Measurements from ENCODE around the gene RNF38. TPM values are rescaled to one million over a fixed set of nuclear protein-coding genes. Genes with fewer than 3 reads are reported as not detected.
"Not testable (repeated sequence)": the region's sequence is repeated elsewhere in the genome, so short reads cannot be mapped to it uniquely, and the experiment has no call there.

RNF38 gene
- polyA plus RNA-seq, 1 donor from 2014 or later = 61.9 TPM

DNA sequence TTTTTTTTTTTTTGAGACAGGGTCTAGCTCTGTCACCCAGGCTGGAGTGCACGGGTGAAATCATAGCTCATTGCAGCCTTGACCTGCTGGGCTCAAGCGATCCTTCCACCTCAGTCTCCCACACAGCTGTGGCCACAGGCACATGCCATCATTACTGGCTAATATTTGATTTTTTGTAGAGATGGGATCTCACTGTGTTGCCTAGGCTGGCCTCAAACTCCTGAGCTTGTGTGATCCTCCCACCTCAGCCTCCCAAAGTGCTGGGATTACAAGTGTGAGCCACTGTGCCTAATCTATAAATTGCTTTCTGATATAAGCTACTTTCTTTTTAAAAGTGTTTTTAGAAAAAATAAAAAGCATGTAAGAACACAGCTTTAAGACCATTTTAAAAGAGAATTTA, 85.3 kb downstream of the RNF38 start:
- Histone ChIP-seq H3K4me2 (ENCODE audit: low read length) (no peak overlapping the region), H3K9me2 (ENCODE audit: insufficient read depth, low read length) (no peaks in the 10 kb centered on the region), H3K79me2 (replicated peaks; ENCODE audit: insufficient read depth, low read length) (no peaks in the 10 kb centered on the region), H3F3A (ENCODE audit: insufficient read depth, low read length, poor library complexity, severe bottlenecking) (no peaks in the 10 kb centered on the region), H4K20me1 (ENCODE audit: insufficient read depth) (no peaks in the 10 kb centered on the region), H3K36me3 (ENCODE audit: insufficient read depth, low read length) (no peaks in the 10 kb centered on the region), H3K27me3 (ENCODE audit: insufficient read depth, low read depth, low read length) (no peaks in the 10 kb centered on the region), H3K9me3 (ENCODE audit: low read length) (no peaks in the 10 kb centered on the region), H3K27ac (ENCODE audit: low read length) (no peak overlapping the region), H3K4me3 (ENCODE audit: low read length) (no peak overlapping the region), H3K9ac (ENCODE audit: low read length) (no peak overlapping the region), H2AFZ (ENCODE audit: low read depth, low read length) (no peak overlapping the region)
- TF ChIP-seq RAD21 (conservative IDR thresholded peaks at IDR 0.05) (no peak), EZH2 (IDR thresholded peaks at IDR 0.05; ENCODE audit: borderline replicate concordance, insufficient read depth, low read length, poor library complexity, severe bottlenecking) (no peak), POLR2AphosphoS5 (IDR thresholded peaks at IDR 0.05) (no peak), SMC3 (conservative IDR thresholded peaks at IDR 0.05; ENCODE audit: poor library complexity) (no peak)
- TF ChIP-seq, protein P1, sequence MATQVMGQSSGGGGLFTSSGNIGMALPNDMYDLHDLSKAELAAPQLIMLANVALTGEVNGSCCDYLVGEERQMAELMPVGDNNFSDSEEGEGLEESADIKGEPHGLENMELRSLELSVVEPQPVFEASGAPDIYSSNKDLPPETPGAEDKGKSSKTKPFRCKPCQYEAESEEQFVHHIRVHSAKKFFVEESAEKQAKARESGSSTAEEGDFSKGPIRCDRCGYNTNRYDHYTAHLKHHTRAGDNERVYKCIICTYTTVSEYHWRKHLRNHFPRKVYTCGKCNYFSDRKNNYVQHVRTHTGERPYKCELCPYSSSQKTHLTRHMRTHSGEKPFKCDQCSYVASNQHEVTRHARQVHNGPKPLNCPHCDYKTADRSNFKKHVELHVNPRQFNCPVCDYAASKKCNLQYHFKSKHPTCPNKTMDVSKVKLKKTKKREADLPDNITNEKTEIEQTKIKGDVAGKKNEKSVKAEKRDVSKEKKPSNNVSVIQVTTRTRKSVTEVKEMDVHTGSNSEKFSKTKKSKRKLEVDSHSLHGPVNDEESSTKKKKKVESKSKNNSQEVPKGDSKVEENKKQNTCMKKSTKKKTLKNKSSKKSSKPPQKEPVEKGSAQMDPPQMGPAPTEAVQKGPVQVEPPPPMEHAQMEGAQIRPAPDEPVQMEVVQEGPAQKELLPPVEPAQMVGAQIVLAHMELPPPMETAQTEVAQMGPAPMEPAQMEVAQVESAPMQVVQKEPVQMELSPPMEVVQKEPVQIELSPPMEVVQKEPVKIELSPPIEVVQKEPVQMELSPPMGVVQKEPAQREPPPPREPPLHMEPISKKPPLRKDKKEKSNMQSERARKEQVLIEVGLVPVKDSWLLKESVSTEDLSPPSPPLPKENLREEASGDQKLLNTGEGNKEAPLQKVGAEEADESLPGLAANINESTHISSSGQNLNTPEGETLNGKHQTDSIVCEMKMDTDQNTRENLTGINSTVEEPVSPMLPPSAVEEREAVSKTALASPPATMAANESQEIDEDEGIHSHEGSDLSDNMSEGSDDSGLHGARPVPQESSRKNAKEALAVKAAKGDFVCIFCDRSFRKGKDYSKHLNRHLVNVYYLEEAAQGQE (IDR thresholded peaks at IDR 0.05; ENCODE audit: borderline replicate concordance) = no peak

DNA sequence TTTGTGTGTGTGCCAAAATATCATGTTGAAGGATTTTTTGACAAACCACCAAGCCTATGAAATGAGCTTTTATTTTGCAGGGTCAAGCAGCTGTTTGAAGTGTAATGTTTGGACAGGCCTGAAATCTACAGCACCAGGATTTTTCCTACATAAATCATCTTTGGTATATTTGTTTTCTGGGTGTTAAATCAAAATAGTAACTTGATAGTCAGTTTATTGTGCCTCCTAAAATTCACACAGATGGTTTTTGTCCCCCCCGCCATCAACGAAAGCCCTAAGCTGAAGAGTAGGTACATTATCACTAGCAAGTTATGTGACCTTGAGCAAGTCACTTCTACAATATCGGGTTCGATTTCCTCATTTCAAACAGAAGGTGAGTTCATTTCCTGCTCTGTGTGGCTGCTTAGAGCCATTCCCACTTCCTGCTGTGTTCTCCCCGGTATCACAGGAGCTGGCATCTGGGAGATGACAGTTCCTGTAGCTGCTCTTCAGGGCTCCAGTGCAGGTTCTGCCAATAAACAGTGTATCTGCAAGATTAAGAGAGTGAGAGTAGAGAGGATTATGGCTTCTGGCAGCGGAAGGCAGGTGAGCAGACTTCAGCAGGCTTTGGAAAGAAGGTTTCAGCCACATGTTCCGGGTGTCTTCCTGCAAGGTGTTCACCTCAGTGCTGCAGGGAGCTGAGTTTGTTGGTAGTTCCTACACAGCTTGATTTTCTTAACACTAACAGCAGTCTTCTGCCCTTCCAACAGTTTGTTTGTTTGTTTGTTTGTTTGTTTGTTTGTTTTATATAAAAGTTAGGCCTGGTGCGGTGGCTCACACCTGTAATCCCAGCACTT, 93.4 kb downstream of the RNF38 start:
- H4K20me1 ChIP-seq (ENCODE audit: insufficient read depth) = no peaks in the 10 kb centered on the region
- no peak overlapping the region for H2AFZ ChIP-seq (ENCODE audit: low read depth, low read length)
- H3K4me3 ChIP-seq (ENCODE audit: low read length) = no peak overlapping the region
- H3K9me3 ChIP-seq (ENCODE audit: low read length) = no peaks in the 10 kb centered on the region
- H3K9ac ChIP-seq (ENCODE audit: low read length) = no peak overlapping the region
- H3K27ac ChIP-seq (ENCODE audit: low read length) = no peak overlapping the region
- no peak overlapping the region for H3K4me2 ChIP-seq (ENCODE audit: low read length)
- H3K27me3 ChIP-seq (ENCODE audit: insufficient read depth, low read depth, low read length) = no peaks in the 10 kb centered on the region
- H3K9me2 ChIP-seq (ENCODE audit: insufficient read depth, low read length) = no peaks in the 10 kb centered on the region
- H3K36me3 ChIP-seq (ENCODE audit: insufficient read depth, low read length) = no peaks in the 10 kb centered on the region
- no peaks in the 10 kb centered on the region for H3K79me2 ChIP-seq (replicated peaks; ENCODE audit: insufficient read depth, low read length)
- TF ChIP-seq POLR2AphosphoS5 (IDR thresholded peaks at IDR 0.05) (no peak), MXI1 (conservative IDR thresholded peaks at IDR 0.05; ENCODE audit: poor library complexity, severe bottlenecking) (no peak), EZH2 (IDR thresholded peaks at IDR 0.05; ENCODE audit: borderline replicate concordance, insufficient read depth, low read length, poor library complexity, severe bottlenecking) (no peak), TAF1 (IDR thresholded peaks at IDR 0.05; ENCODE audit: low read depth) (no peak), RAD21 (conservative IDR thresholded peaks at IDR 0.05) (no peak), SMC3 (conservative IDR thresholded peaks at IDR 0.05; ENCODE audit: poor library complexity) (no peak), EP300 (conservative IDR thresholded peaks at IDR 0.05; ENCODE audit: poor library complexity, severe bottlenecking) (no peak)
- TF ChIP-seq, protein P1 (IDR thresholded peaks at IDR 0.05; ENCODE audit: borderline replicate concordance) = no peak
- TF ChIP-seq, protein P2, sequence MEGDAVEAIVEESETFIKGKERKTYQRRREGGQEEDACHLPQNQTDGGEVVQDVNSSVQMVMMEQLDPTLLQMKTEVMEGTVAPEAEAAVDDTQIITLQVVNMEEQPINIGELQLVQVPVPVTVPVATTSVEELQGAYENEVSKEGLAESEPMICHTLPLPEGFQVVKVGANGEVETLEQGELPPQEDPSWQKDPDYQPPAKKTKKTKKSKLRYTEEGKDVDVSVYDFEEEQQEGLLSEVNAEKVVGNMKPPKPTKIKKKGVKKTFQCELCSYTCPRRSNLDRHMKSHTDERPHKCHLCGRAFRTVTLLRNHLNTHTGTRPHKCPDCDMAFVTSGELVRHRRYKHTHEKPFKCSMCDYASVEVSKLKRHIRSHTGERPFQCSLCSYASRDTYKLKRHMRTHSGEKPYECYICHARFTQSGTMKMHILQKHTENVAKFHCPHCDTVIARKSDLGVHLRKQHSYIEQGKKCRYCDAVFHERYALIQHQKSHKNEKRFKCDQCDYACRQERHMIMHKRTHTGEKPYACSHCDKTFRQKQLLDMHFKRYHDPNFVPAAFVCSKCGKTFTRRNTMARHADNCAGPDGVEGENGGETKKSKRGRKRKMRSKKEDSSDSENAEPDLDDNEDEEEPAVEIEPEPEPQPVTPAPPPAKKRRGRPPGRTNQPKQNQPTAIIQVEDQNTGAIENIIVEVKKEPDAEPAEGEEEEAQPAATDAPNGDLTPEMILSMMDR (IDR thresholded peaks at IDR 0.05; ENCODE audit: poor library complexity, severe bottlenecking) = no peak
- H3F3A ChIP-seq (ENCODE audit: insufficient read depth, low read length, poor library complexity, severe bottlenecking) = no peaks in the 10 kb centered on the region

DNA sequence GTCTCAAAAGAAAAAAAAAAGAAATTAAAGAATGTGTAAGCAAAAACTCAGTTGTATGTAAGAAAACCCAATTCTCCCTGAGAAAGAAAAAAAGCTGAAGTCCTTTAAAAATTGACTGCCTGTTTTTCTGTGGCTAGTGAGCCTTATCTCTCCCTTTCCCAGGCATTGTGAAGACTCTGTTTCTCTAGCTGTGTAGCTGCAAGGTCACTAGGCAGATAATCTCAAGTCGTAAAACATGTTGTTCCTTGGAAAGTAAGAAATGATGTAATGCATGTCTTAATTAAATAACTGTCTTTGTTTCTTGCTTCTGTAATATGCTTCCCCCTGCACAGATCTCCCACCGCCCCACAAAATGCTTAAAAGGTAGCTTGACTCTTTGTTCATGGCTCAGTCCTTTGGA, 95.7 kb downstream of the RNF38 start:
- H3F3A ChIP-seq (ENCODE audit: insufficient read depth, low read length, poor library complexity, severe bottlenecking); H3K4me2 ChIP-seq (ENCODE audit: low read length); H3K9me2 ChIP-seq (ENCODE audit: insufficient read depth, low read length); H3K9ac ChIP-seq (ENCODE audit: low read length); H3K36me3 ChIP-seq (ENCODE audit: insufficient read depth, low read length); H3K9me3 ChIP-seq (ENCODE audit: low read length); H4K20me1 ChIP-seq (ENCODE audit: insufficient read depth); H3K79me2 ChIP-seq (replicated peaks; ENCODE audit: insufficient read depth, low read length); H3K27ac ChIP-seq (ENCODE audit: low read length); H2AFZ ChIP-seq (ENCODE audit: low read depth, low read length); H3K27me3 ChIP-seq (ENCODE audit: insufficient read depth, low read depth, low read length); H3K4me3 ChIP-seq (ENCODE audit: low read length): not testable (repeated sequence)

Data from neural cell (in vitro differentiated cells).